ENCODE data around the gene ERO1A. TPM values are rescaled to one million over a fixed set of nuclear protein-coding genes. Genes with fewer than 3 reads are reported as not detected.

ERO1A gene
- total RNA-seq, 2 experiments from 2014 or later, result 187 to 202 TPM

DNA sequence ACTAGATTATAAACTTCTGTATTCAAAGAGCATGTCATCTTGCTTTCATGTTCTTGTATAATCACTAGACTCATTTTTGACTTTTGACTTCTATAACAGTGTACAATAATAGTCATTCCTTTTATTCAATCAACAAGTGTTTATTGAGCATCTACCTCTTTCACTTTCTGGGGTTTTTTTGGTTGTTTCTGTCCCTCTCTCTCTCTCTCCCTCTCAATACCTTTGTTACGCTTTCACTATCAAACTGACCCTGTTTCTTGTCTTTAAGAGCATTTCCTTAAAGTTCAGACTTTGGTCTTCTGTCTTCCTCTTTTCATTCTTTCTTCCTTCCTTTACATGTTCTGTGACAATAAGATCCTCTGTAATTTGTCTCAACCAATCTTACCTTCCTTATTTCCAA is 93.2 kb downstream of the ERO1A start:
- no peak for ATAC-seq
- no peak overlapping the region for H3K27ac Mint-ChIP-seq
- H3K4me3 Mint-ChIP-seq, result no peak overlapping the region
- H3K27me3 Mint-ChIP-seq, result no peaks in the 10 kb centered on the region
- POLR2A ChIA-PET, result no interaction called here
- H3K36me3 Mint-ChIP-seq (ENCODE audit: low read depth), result no peaks in the 10 kb centered on the region
- CTCF ChIA-PET, result no interaction called here
- H3K4me1 Mint-ChIP-seq (ENCODE audit: low read depth), result no peaks in the 10 kb centered on the region
- no peak for DNase-seq
- intact Hi-C loops (cut with micrococcal nuclease), result no loop called here
- TF ChIP-seq, protein P1, sequence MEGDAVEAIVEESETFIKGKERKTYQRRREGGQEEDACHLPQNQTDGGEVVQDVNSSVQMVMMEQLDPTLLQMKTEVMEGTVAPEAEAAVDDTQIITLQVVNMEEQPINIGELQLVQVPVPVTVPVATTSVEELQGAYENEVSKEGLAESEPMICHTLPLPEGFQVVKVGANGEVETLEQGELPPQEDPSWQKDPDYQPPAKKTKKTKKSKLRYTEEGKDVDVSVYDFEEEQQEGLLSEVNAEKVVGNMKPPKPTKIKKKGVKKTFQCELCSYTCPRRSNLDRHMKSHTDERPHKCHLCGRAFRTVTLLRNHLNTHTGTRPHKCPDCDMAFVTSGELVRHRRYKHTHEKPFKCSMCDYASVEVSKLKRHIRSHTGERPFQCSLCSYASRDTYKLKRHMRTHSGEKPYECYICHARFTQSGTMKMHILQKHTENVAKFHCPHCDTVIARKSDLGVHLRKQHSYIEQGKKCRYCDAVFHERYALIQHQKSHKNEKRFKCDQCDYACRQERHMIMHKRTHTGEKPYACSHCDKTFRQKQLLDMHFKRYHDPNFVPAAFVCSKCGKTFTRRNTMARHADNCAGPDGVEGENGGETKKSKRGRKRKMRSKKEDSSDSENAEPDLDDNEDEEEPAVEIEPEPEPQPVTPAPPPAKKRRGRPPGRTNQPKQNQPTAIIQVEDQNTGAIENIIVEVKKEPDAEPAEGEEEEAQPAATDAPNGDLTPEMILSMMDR (IDR thresholded peaks at IDR 0.05), result no peak
- peaks cover 8% of the 10 kb centered on the region for H3K9me3 Mint-ChIP-seq

DNA sequence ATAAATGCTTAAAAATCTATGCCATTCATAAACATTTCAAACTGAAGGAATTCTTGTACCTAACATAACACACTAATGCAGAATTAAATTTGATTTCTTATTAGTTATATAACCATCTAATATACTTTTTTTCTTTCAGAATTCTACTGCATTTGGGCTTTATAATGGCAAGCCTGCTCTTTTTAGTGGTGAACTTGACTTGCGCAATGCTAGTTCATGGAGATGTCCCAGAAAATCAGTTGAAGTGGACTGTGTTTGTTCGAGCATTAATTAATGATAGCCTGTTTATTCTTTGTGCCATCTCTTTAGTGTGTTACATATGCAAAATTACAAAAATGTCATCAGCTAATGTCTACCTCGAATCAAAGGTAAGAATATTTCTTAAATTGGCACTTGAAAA is 95.4 kb downstream of the ERO1A start:
- ATAC-seq (no peak), DNase-seq (no peak)
- intact Hi-C loops (cut with micrococcal nuclease), result no loop called here
- no peak overlapping the region for H3K27ac Mint-ChIP-seq
- H3K9me3 Mint-ChIP-seq, result peaks cover 3% of the 10 kb centered on the region
- H3K27me3 Mint-ChIP-seq, result no peaks in the 10 kb centered on the region
- TF ChIP-seq, protein P1 (IDR thresholded peaks at IDR 0.05), result no peak
- H3K4me3 Mint-ChIP-seq, result no peak overlapping the region
- no peaks in the 10 kb centered on the region for H3K4me1 Mint-ChIP-seq (ENCODE audit: low read depth)
- ChIA-PET CTCF (no interaction called here), POLR2A (no interaction called here)
- H3K36me3 Mint-ChIP-seq (ENCODE audit: low read depth), result no peaks in the 10 kb centered on the region

DNA sequence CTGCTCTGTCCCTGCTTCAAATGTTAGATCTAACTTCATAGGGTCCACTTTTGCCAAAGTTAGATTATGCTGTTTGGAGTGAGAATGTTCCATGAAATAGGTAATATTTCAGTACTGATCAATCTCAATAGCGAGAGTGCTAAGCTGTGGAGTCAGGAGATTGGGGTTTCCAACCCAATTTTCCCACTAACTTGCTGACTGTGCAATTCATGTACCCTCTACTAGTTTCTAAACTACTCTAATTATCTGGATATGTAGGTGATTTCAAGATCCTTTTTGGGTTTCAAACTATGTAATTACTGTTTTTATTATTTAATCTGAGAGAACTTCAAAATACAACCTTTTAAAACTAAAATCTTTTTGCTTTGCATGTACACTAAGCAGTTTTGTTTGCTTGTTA is 96.8 kb downstream of the ERO1A start:
- Mint-ChIP-seq H3K9me3 (peaks cover 2% of the 10 kb centered on the region), H3K36me3 (ENCODE audit: low read depth) (no peaks in the 10 kb centered on the region), H3K27me3 (no peaks in the 10 kb centered on the region), H3K4me1 (ENCODE audit: low read depth) (no peaks in the 10 kb centered on the region), H3K27ac (no peak overlapping the region), H3K4me3 (no peak overlapping the region)
- ChIA-PET CTCF (no interaction called here), POLR2A (no interaction called here)
- DNase-seq (no peak), ATAC-seq (no peak)
- intact Hi-C loops (cut with micrococcal nuclease), result no loop called here
- TF ChIP-seq, protein P1 (IDR thresholded peaks at IDR 0.05), result no peak

DNA sequence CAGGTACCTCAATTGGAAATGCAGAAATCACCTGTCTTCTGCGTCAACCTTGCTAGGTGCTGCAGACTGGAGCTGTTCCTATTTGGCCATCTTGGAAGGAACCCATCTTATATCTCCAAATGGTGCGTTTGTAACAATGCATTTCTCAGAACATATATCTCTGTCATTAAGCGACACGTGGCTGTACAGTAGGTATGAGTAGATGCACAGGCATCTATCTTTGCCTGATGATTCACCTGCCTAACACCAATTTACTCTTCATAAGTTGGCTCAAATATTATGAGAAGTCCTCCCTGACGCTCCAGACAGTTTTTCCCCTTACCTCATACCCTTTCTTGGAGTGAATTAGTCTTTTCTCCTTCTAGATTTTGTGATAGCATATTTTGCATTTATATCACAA is 98.5 kb downstream of the ERO1A start:
- Mint-ChIP-seq H3K4me1 (ENCODE audit: low read depth) (no peaks in the 10 kb centered on the region), H3K4me3 (no peak overlapping the region), H3K36me3 (ENCODE audit: low read depth) (no peaks in the 10 kb centered on the region), H3K27me3 (no peaks in the 10 kb centered on the region), H3K9me3 (peaks cover 2% of the 10 kb centered on the region), H3K27ac (no peak overlapping the region)
- POLR2A ChIA-PET, result no interaction called here
- DNase-seq (no peak), ATAC-seq (no peak)
- TF ChIP-seq, protein P1 (IDR thresholded peaks at IDR 0.05), result no peak
- intact Hi-C loops (cut with micrococcal nuclease), result no loop called here
- CTCF ChIA-PET, result no interaction called here

DNA sequence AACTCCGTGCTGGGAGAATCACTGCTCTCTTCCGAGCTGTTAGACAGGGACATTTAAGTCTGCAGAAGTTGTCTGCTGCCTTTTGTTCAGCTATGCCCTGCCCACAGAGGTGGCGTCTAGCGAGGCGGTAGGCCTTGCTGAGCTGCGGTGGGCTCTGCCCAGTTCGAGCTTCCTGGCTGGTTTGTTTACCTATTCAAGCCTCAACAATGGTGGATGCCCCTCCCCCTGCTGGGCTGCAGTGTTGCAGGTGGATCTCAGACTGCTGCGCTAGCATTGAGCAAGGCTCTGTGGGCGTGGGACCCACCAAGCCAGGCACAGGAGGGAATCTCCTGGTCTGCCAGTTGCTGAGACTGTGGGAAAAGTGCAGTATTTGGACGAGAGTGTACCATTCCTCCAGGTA is 99.0 kb downstream of the ERO1A start:
- ChIA-PET CTCF (no interaction called here), POLR2A (no interaction called here)
- no peaks in the 10 kb centered on the region for H3K36me3 Mint-ChIP-seq (ENCODE audit: low read depth)
- peaks cover 3% of the 10 kb centered on the region for H3K9me3 Mint-ChIP-seq
- H3K27me3 Mint-ChIP-seq, result no peaks in the 10 kb centered on the region
- no peak overlapping the region for H3K27ac Mint-ChIP-seq
- H3K4me1 Mint-ChIP-seq (ENCODE audit: low read depth), result no peaks in the 10 kb centered on the region
- no peak for DNase-seq
- intact Hi-C loops (cut with micrococcal nuclease), result no loop called here
- TF ChIP-seq, protein P1 (IDR thresholded peaks at IDR 0.05), result no peak
- no peak for ATAC-seq
- no peak overlapping the region for H3K4me3 Mint-ChIP-seq

All from activated CD8-positive, alpha-beta T cell treated with anti-CD3 and anti-CD28 coated beads for 36 hours (primary cell).